K562 (cell line): Measurements from ENCODE around the gene FAF2. TPM values are rescaled to one million over a fixed set of nuclear protein-coding genes. Genes with fewer than 3 reads are reported as not detected.

Experiments
- ATAC-seq: fragments of 200-7000 bp; cut with Tn5 transposase; 3 replicates; pipeline ENCODE4 v1.9.1; 2020; ENCODE audit warnings: moderate library complexity
- BruUV-seq: library from RNA; stranded (reverse); fragments of 400-500 nt; replicated peaks from 2 replicates; lab custom pipeline; 2021; lab: Mats Ljungman, UMichigan
- CTCF ChIA-PET: fragments of 300-600 bp; formaldehyde crosslinking; extraction: SDS; loops from one replicate; lab custom pipeline; 2021; ENCODE audit warnings: low intra/inter-chr PET ratio; lab: Yijun Ruan, JAX
- POLR2A ChIA-PET: fragments of 300-600, 350-650 bp; sonication (Branson Sonifier 250); formaldehyde crosslinking; extraction: SDS; loops from one replicate; lab custom pipeline; 2021; ENCODE audit warnings: antibody characterized with exemption, inconsistent platforms; lab: Yijun Ruan, JAX
- DNase-seq, 4 experiments: peaks; one replicate each; pipeline versions ENCODE4 v3.0.0 to v3.0.0-alpha.2; 2011 to 2018; ENCODE audit warnings: low spot score in 3 of 4, mixed read lengths in 3 of 4; ENCODE audit errors: extremely low read depth in 1 of 4
- FAIRE-seq: peaks from 2 replicates; lab custom pipeline; 2011; peaks lifted over from hg19 to GRCh38; lab: Jason Lieb, UNC
- H2AFZ ChIP-seq: 2 replicates; pipeline ENCODE4 v1.6.0; 2011; ENCODE audit warnings: low read depth, low read length, control low read depth, inconsistent platforms
- H3K27ac ChIP-seq: fragments of 200-600 bp; 3 replicates; pipeline ENCODE4 v1.8.0; 2011; ENCODE audit warnings: low read depth, mild to moderate bottlenecking, control low read depth, inconsistent platforms, low read length, moderate library complexity, mixed read lengths; ENCODE audit errors: extremely low read depth
- H3K27me3 ChIP-seq, 2 experiments: fragments of 300-600 bp in 1 of 2; 2 replicates in 1 of 2; 3 replicates in 1 of 2; pipeline versions ENCODE4 v1.6.0 to v1.8.0; 2011; ENCODE audit warnings: inconsistent platforms in 2 of 2, low read length in 2 of 2, mild to moderate bottlenecking in 1 of 2, mixed read lengths in 1 of 2, moderate library complexity in 1 of 2; ENCODE audit not compliant: control insufficient read depth in 2 of 2, insufficient read depth in 2 of 2
- H3K36me3 ChIP-seq: fragments of 300-600 bp; 3 replicates; pipeline ENCODE4 v1.8.0; 2011; ENCODE audit warnings: mild to moderate bottlenecking, low read length, inconsistent platforms; ENCODE audit not compliant: control insufficient read depth, insufficient read depth
- H3K4me1 ChIP-seq, 2 experiments: fragments of 200-600 bp in 1 of 2; replicated peaks in 1 of 2; 2 replicates in 1 of 2; 3 replicates in 1 of 2; pipeline versions ENCODE4 v1.5.1 to v1.8.0; 2011; ENCODE audit warnings: inconsistent platforms in 2 of 2, low read length in 2 of 2, mild to moderate bottlenecking in 1 of 2, mixed read lengths in 1 of 2, moderate library complexity in 1 of 2; ENCODE audit not compliant: control insufficient read depth in 2 of 2, insufficient read depth in 2 of 2
- H3K4me2 ChIP-seq: 2 replicates; pipeline ENCODE4 v1.6.1; 2011; ENCODE audit warnings: low read length, control low read depth, inconsistent platforms, mixed read lengths; ENCODE audit not compliant: insufficient read depth
- H3K4me3 ChIP-seq: fragments of 200-600 bp; sonication (generic), shearing (Covaris generic); 2 replicates; pipeline ENCODE4 v1.5.1; 2016; ENCODE audit warnings: control low read depth, inconsistent platforms
- H3K79me2 ChIP-seq: fragments of 200-600 bp; 3 replicates; pipeline ENCODE4 v1.8.0; 2011; ENCODE audit warnings: low read length, inconsistent platforms; ENCODE audit not compliant: control insufficient read depth, insufficient read depth
- H3K9ac ChIP-seq, 2 experiments: 2 replicates each; pipeline versions ENCODE4 v1.6.0 to v1.6.1; 2011; ENCODE audit warnings: low read depth in 2 of 2, low read length in 2 of 2, control low read depth in 1 of 2, inconsistent platforms in 1 of 2, mild to moderate bottlenecking in 1 of 2, mixed read lengths in 1 of 2; ENCODE audit not compliant: insufficient read depth in 1 of 2
- H3K9me1 ChIP-seq: one replicate; pipeline ENCODE4 v1.6.0; 2011; ENCODE audit warnings: inconsistent platforms, mild to moderate bottlenecking, low read length, moderate library complexity; ENCODE audit not compliant: control insufficient read depth, insufficient read depth
- H3K9me3 ChIP-seq: replicated peaks from 2 replicates; pipeline ENCODE4 v1.5.1; 2011; ENCODE audit warnings: low read depth, low read length, inconsistent platforms; ENCODE audit not compliant: control insufficient read depth, insufficient read depth
- H4K20me1 ChIP-seq: replicated peaks from 2 replicates; pipeline ENCODE4 v1.6.1; 2011; ENCODE audit warnings: low read length, inconsistent platforms, mixed read lengths; ENCODE audit not compliant: control insufficient read depth, insufficient read depth
- ATF2 ChIP-seq: sonication (generic); formaldehyde crosslinking; IDR thresholded peaks from 2 replicates; pipeline ENCODE4 v1.8.1; 2022; ENCODE audit warnings: missing genetic modification reagents
- BCL6 ChIP-seq: fragments of 250-450 bp; sonication (Bioruptor Pico); IDR thresholded peaks from 2 replicates; pipeline ENCODE4 v1.4.0; 2020
- BHLHE40 ChIP-seq: IDR thresholded peaks from 2 replicates; pipeline ENCODE4 v1.6.1; 2011; ENCODE audit warnings: low read length, improper control_type of control experiment
- BRD4 ChIP-seq: fragments of 200-600 bp; sonication (generic); IDR thresholded peaks from 2 replicates; pipeline ENCODE4 v1.6.1; 2017; ENCODE audit warnings: inconsistent platforms
- CBX5 ChIP-seq: IDR thresholded peaks from 2 replicates; pipeline ENCODE4 v1.6.1; 2014; ENCODE audit warnings: low read depth, borderline replicate concordance
- DIDO1 ChIP-seq: fragments of 450-650 bp; IDR thresholded peaks from 2 replicates; pipeline ENCODE4 v1.6.1; 2016; ENCODE audit warnings: low read depth, missing biosample characterization, missing genetic modification characterization
- RFX5 ChIP-seq: IDR thresholded peaks from 2 replicates; pipeline ENCODE4 v1.6.1; 2011; ENCODE audit warnings: low read depth, mild to moderate bottlenecking, improper control_type of control experiment, low read length
- SFPQ ChIP-seq: fragments of 200-400 bp; formaldehyde crosslinking; IDR thresholded peaks from 2 replicates; pipeline ENCODE4 v1.6.1; 2017; ENCODE audit warnings: mild to moderate bottlenecking, low read depth, low read length, moderate library complexity
- TFAP4 ChIP-seq: sonication (generic); formaldehyde crosslinking; IDR thresholded peaks from 2 replicates; pipeline ENCODE4 v1.8.0; 2022; ENCODE audit warnings: missing genetic modification reagents, mild to moderate bottlenecking, moderate library complexity, borderline replicate concordance
- TGIF2 ChIP-seq: sonication (generic); formaldehyde crosslinking; IDR thresholded peaks from 2 replicates; pipeline ENCODE4 v1.8.1; 2022; ENCODE audit warnings: mild to moderate bottlenecking, missing genetic modification reagents, moderate library complexity
- ZBTB9 ChIP-seq: fragments of 450-650 bp; formaldehyde crosslinking; IDR thresholded peaks from 2 replicates; pipeline ENCODE4 v1.4.0; 2020; ENCODE audit warnings: mild to moderate bottlenecking, moderate library complexity
- ZNF253 ChIP-seq: fragments of 250-450 bp; sonication (Bioruptor Pico); conservative IDR thresholded peaks from 2 replicates; pipeline ENCODE4 v1.6.1; 2021; ENCODE audit warnings: mild to moderate bottlenecking
- ZNF436 ChIP-seq: fragments of 250-450, 450-650 bp; sonication (Bioruptor Pico); formaldehyde crosslinking; IDR thresholded peaks from 2 replicates; pipeline ENCODE4 v1.7.0; 2020; ENCODE audit warnings: mild to moderate bottlenecking
- ZNF561 ChIP-seq: fragments of 450-650 bp; formaldehyde crosslinking; conservative IDR thresholded peaks from 2 replicates; pipeline ENCODE4 v1.4.0; 2020; ENCODE audit warnings: mild to moderate bottlenecking, moderate library complexity
- ZZZ3 ChIP-seq: fragments of 450-650 bp; IDR thresholded peaks from 2 replicates; pipeline ENCODE4 v1.6.1; 2016; ENCODE audit warnings: antibody characterized with exemption, mild to moderate bottlenecking, moderate library complexity
- WGBS: fragments of 100-300 bp; shearing (Covaris generic); methylation state at CpG from one replicate; pipeline ENCODE4 v1.1.6; 2016; ENCODE audit warnings: low coverage, mixed read lengths; ENCODE audit not compliant: insufficient coverage; ENCODE audit errors: missing lambda C conversion rate; 5-methylcytosine and 5-hydroxymethylcytosine counted together
- in situ Hi-C: fragments of 300-500 bp; cut with MboI; formaldehyde crosslinking; loops from 4 replicates; pipeline ENCODE4 v1.15.0; 2018; ENCODE audit warnings: inconsistent platforms, mixed read lengths
- intact Hi-C: fragments of 100-400 bp; cut with micrococcal nuclease; formaldehyde crosslinking; loops from 2 replicates; pipeline ENCODE4 v1.14.2; 2022
- polyA plus RNA-seq, 8 experiments: library from polyadenylated mRNA; depleted of rRNA in 4 of 8; stranded (reverse) in 5 of 8; unstranded in 3 of 8; fragments of >200 nt; fragmentation: Nextera tagmentation in 2 of 8; fragmentation: Illumina TruSeq in 1 of 8; extraction: Ambion mirVana in 2 of 8; extraction: Trizol in 1 of 8; gene quantifications; 2 replicates each; pipeline versions ENCODE4 v1.2.1 to v1.2.3, GENCODE V29; 2011 to 2014; ENCODE audit warnings: inconsistent platforms in 1 of 8, missing spikeins in 1 of 8
- total RNA-seq, 7 experiments: library from RNA; depleted of rRNA in 6 of 7; stranded (reverse); fragments of >200 nt in 6 of 7; fragmentation: Illumina TruSeq in 2 of 7; extraction: Trizol in 2 of 7; gene quantifications; 2 replicates each; pipeline versions ENCODE4 v1.2.1 to v1.2.3, GENCODE V29; 2011 to 2021; ENCODE audit warnings: low replicate concordance in 1 of 7

Gene FAF2
- total and polyA plus RNA-seq, 9 of the 15 experiments (the other 6 are each of a cell fraction or from before 2014, with no cell fraction given): 25.0 to 44.6 (median 36.1) TPM

- no peaks in the 10 kb centered on the region for H3K9me1 ChIP-seq
- CTCF ChIA-PET: no interaction called here
- H4K20me1 ChIP-seq: no peaks in the 10 kb centered on the region
- H3K27ac ChIP-seq: no peak overlapping the region
- BruUV-seq: no TSS peak
- peaks cover 0 to 5% of the 10 kb centered on the region in 2 experiments; a peak in 2 of 5 replicates for H3K4me1 ChIP-seq
- intact Hi-C loops (no loop called here), in situ Hi-C loops (no loop called here)
- 4% methylated on average over 16 of the region's 16 CpGs for WGBS
- H3K79me2 ChIP-seq: no peaks in the 10 kb centered on the region
- H3K27me3 ChIP-seq: peaks cover 13 to 20% of the 10 kb centered on the region in 2 experiments; a peak in 3 of 5 replicates
- H3K4me2 ChIP-seq: no peak overlapping the region
- DNase-seq: no peak
- FAIRE-seq: no peak
- H3K4me3 ChIP-seq: no peak overlapping the region
- no peaks in the 10 kb centered on the region for H3K36me3 ChIP-seq
- POLR2A ChIA-PET: interaction anchor here (1.3 to 1.5 kb wide), 2 partner anchors 14 to 16 kb away, joined by 3 to 4 read pairs; no protein-coding TSS in a partner anchor
- H2AFZ ChIP-seq: no peak overlapping the region
- TF ChIP-seq TGIF2 (no peak), TFAP4 (no peak), CBX5 (no peak), ZZZ3 (no peak), BCL6 (no peak), ZNF436 (CRISPR knock-in tag) (no peak), ZNF253 (CRISPR knock-in tag) (no peak), BRD4 (no peak), RFX5 (no peak), BHLHE40 (no peak), SFPQ (no peak), ZBTB9 (CRISPR knock-in tag) (no peak), ATF2 (CRISPR knock-in tag) (no peak), DIDO1 (tag) (no peak), ZNF561 (CRISPR knock-in tag) (no peak)
- no peak; the same call in 2 of the 3 replicates for ATAC-seq
- no peak overlapping the region for H3K9ac ChIP-seq
- H3K9me3 ChIP-seq: no peaks in the 10 kb centered on the region
Measured at GRCh38 chr5:176519810-176520720, 71.9 kb downstream of the FAF2 start.
